Tibial nerve (tissue), 4 donors: Measurements from ENCODE around the gene NSUN7.

Experiments
- EP300 ChIP-seq, 2 donors: sonication (generic); formaldehyde crosslinking; IDR thresholded peaks; one replicate each; pipeline ENCODE4 v1.6.1; 2017; ENCODE audit warnings: antibody characterized with exemption in 2 of 2, mild to moderate bottlenecking in 1 of 2
- POLR2A ChIP-seq, 2 donors: fragments of 450-650 bp; IDR thresholded peaks; one replicate each; pipeline ENCODE4 v1.6.1; 2017; ENCODE audit warnings: antibody characterized with exemption in 2 of 2, mild to moderate bottlenecking in 2 of 2, moderate library complexity in 2 of 2
- TF ChIP-seq, protein P1 (sequence below), 5 experiments: fragments of 200-600 bp in 3 of 5; fragments of 450-650 bp in 2 of 5; sonication (generic) in 3 of 5; IDR thresholded peaks; one replicate each; pipeline ENCODE4 v1.5.1; 2016 to 2019; ENCODE audit warnings: antibody characterized with exemption in 5 of 5, mild to moderate bottlenecking in 3 of 5, moderate library complexity in 2 of 5

DNA sequence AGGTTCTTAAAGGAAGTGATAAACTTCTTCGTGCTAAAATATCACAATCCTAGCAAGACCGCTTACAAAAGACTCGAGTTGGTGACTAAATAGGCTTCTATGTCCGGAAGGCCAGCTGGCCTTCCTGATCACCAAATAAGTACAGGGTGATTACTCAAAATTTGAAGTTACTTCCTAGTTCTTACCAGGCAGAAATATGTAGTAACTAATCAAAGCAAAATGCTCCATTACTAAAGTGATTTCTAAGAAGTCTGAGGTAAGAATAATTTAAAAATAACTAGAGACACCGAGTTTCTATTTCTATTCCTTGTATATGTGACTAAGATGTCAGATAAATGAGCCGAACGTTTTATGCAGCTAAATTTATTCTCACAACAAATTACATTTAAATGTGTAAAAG is 62.2 kb downstream of the NSUN7 start:
- TF ChIP-seq POLR2A (IDR thresholded peaks at IDR 0.05) = no peak
- TF ChIP-seq EP300 (IDR thresholded peaks at IDR 0.05) = no peak
- TF ChIP-seq, protein P1, sequence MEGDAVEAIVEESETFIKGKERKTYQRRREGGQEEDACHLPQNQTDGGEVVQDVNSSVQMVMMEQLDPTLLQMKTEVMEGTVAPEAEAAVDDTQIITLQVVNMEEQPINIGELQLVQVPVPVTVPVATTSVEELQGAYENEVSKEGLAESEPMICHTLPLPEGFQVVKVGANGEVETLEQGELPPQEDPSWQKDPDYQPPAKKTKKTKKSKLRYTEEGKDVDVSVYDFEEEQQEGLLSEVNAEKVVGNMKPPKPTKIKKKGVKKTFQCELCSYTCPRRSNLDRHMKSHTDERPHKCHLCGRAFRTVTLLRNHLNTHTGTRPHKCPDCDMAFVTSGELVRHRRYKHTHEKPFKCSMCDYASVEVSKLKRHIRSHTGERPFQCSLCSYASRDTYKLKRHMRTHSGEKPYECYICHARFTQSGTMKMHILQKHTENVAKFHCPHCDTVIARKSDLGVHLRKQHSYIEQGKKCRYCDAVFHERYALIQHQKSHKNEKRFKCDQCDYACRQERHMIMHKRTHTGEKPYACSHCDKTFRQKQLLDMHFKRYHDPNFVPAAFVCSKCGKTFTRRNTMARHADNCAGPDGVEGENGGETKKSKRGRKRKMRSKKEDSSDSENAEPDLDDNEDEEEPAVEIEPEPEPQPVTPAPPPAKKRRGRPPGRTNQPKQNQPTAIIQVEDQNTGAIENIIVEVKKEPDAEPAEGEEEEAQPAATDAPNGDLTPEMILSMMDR (IDR thresholded peaks at IDR 0.05) = no peak
